Measurements from ENCODE around the gene SUPT3H. TPM values are rescaled to one million over a fixed set of nuclear protein-coding genes. Genes with fewer than 3 reads are reported as not detected.
"Not testable (repeated sequence)": the region's sequence is repeated elsewhere in the genome, so short reads cannot be mapped to it uniquely, and the experiment has no call there.

Gene SUPT3H
- total RNA-seq, 1 donor from 2014 or later: 23.2 TPM

DNA sequence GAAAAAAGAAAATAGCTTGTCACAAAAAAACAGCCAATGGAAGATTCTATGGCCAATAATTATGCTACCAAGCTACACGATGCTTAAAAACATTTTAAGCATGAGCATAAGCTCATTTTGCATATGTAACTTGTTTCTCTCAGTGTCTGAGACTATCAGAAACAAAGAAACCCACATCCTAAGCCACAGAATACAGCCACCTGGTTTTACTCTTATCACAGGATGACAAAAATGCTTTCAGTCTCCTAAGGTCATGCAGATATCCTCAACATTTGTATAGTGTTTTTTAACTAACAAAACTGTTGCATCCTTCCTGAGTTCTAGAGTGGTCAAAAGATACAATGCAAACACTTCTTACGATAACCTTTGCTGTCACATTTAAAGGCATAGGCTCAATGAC is 221.7 kb downstream of the SUPT3H start:
- TF ChIP-seq, protein P1, sequence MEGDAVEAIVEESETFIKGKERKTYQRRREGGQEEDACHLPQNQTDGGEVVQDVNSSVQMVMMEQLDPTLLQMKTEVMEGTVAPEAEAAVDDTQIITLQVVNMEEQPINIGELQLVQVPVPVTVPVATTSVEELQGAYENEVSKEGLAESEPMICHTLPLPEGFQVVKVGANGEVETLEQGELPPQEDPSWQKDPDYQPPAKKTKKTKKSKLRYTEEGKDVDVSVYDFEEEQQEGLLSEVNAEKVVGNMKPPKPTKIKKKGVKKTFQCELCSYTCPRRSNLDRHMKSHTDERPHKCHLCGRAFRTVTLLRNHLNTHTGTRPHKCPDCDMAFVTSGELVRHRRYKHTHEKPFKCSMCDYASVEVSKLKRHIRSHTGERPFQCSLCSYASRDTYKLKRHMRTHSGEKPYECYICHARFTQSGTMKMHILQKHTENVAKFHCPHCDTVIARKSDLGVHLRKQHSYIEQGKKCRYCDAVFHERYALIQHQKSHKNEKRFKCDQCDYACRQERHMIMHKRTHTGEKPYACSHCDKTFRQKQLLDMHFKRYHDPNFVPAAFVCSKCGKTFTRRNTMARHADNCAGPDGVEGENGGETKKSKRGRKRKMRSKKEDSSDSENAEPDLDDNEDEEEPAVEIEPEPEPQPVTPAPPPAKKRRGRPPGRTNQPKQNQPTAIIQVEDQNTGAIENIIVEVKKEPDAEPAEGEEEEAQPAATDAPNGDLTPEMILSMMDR (IDR thresholded peaks at IDR 0.05; ENCODE audit: unreplicated experiment): no peak
- Mint-ChIP-seq H3K4me1 (no peaks in the 10 kb centered on the region), H3K27ac (no peak overlapping the region), H3K4me3 (no peak overlapping the region), H3K36me3 (peaks cover 3% of the 10 kb centered on the region), H3K27me3 (ENCODE audit: low read depth) (no peaks in the 10 kb centered on the region), H3K9me3 (no peaks in the 10 kb centered on the region)
- DNase-seq (ENCODE audit: low spot score in 2 of 2, unreplicated experiment in 2 of 2): no peak

DNA sequence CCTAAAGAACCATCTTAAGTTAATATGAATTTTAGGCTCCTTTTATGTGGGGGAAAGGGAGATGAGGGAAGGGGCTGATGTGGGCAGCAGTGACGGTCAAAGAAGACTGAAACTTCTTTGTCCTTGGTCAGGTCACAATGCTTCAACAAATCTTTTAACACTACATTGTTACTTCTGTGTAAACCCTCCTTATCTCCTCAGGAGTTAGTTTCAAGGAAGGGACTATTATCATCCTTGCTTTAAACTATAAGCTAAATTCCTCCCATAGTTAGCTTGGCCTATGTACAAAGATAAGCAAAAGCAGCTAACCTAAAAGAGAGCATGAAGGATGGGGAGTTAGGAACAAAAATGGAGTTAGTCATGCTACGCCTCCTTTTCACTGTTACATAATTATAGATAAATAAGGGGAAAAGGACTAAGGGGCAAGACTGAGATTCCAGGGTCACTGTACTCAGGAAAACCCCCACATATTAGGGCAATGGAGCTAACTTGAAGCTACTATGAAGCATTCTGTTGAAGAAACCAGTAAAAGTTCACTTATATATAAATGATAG is 222.3 kb downstream of the SUPT3H start:
- H3K27ac Mint-ChIP-seq: no peak overlapping the region
- TF ChIP-seq, protein P1 (IDR thresholded peaks at IDR 0.05; ENCODE audit: unreplicated experiment): no peak
- no peak for DNase-seq (ENCODE audit: low spot score in 2 of 2, unreplicated experiment in 2 of 2)
- H3K27me3 Mint-ChIP-seq (ENCODE audit: low read depth): no peaks in the 10 kb centered on the region
- H3K9me3 Mint-ChIP-seq: no peaks in the 10 kb centered on the region
- peaks cover 3% of the 10 kb centered on the region for H3K36me3 Mint-ChIP-seq
- no peaks in the 10 kb centered on the region for H3K4me1 Mint-ChIP-seq
- no peak overlapping the region for H3K4me3 Mint-ChIP-seq

DNA sequence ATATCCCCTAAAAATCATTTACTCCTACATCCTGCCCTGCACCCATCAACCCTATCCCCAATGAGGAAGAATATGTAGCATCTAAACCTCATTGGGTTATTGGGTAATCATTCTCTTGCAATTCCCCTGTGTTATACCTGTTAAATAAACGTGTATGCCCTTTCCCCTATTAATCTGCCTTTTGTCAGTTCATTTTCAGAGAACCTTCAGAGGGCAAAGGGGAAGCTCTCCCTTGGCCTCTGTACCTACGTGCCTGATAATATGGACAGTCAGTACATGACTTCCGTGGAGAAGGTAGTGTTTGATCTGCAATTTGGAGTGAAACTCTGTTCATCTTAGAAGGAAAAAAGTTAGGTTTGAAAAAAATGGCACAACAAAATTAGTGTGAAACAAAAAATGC is 223.1 kb downstream of the SUPT3H start:
- H3K4me1 Mint-ChIP-seq: no peaks in the 10 kb centered on the region

DNA sequence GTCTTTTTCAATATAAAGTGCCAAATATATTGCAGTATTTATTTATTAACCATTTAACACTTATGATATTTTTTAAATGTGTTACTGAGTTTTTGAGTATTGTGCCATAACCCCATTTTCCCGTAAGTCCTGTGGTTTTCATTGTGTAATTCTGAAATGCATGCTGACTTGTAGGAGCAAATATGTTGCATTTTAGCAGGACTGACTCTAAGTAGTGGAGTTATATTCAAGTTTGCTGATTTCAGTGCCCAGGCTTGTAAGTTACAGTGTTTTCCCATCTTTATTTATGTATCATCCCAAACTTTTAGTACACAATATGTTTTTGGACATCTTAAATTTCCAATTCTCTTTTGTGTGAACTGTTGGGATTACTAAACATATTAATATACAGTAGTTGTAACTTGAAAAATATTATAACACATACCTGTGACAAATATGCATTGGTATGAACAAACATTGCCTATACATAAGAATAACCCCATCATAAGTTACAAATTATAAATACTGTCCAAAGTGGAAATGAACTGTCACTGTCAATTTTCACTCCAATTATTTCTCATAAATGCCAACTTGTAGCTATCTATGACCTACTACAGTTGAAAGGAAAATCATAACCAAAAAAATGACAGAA is 228.9 kb downstream of the SUPT3H start:
- Mint-ChIP-seq H3K36me3 (peaks cover 13% of the 10 kb centered on the region), H3K4me1 (no peaks in the 10 kb centered on the region), H3K27ac (no peak overlapping the region), H3K27me3 (ENCODE audit: low read depth) (no peaks in the 10 kb centered on the region), H3K4me3 (no peak overlapping the region), H3K9me3 (peaks cover 19% of the 10 kb centered on the region)
- DNase-seq (ENCODE audit: low spot score in 2 of 2, unreplicated experiment in 2 of 2): no peak
- TF ChIP-seq, protein P1 (IDR thresholded peaks at IDR 0.05; ENCODE audit: unreplicated experiment): no peak

More for the DNA sequence above, 223.1 kb downstream of the SUPT3H start:
- Mint-ChIP-seq H3K36me3 (peaks cover 3% of the 10 kb centered on the region), H3K27ac (no peak overlapping the region), H3K9me3 (no peaks in the 10 kb centered on the region), H3K27me3 (ENCODE audit: low read depth) (no peaks in the 10 kb centered on the region), H3K4me3 (no peak overlapping the region)
- TF ChIP-seq, protein P1 (IDR thresholded peaks at IDR 0.05; ENCODE audit: unreplicated experiment): no peak
- DNase-seq (ENCODE audit: low spot score in 2 of 2, unreplicated experiment in 2 of 2): no peak

DNA sequence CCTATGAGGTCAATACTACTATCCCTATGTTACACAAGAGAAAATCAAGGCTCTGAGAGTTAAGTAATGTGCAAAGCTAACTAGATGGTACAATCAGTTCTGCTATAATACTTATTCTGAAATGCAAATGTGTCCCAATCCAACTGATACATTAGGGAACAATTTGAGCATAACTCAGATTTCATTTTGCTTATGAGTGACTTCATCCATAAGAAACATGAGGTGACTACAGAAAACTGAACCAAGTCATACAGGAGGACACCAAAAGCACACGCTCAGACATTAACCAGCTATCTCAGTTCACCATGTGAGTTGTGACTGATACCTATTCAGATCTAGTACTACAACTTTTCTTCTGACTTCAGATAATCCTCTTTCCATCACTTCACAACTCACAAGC is 229.5 kb downstream of the SUPT3H start:
- no peak for DNase-seq (ENCODE audit: low spot score in 2 of 2, unreplicated experiment in 2 of 2)
- Mint-ChIP-seq H3K9me3 (peaks cover 24% of the 10 kb centered on the region), H3K27ac (no peak overlapping the region), H3K27me3 (ENCODE audit: low read depth) (no peaks in the 10 kb centered on the region), H3K4me1 (no peaks in the 10 kb centered on the region), H3K36me3 (peaks cover 19% of the 10 kb centered on the region), H3K4me3 (no peak overlapping the region)
- TF ChIP-seq, protein P1 (IDR thresholded peaks at IDR 0.05; ENCODE audit: unreplicated experiment): no peak

DNA sequence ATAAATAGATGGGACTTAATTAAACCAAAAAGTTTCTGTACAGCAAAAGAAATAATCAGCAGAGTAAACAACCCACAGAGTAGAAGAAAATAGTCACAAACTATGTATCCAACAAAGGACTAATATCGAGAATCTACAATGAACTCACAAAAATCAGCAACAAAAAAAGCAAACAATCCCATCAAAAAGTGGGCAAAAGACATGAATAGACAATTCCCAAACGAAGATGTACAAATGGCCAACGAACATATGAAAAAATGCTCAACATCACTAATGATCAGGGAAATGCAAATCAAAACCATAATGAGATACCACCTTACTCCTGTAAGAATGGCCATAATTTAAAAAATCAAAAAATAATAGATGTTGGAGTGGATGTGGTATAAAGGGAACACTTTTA is 232.1 kb downstream of the SUPT3H start:
- H3K4me1 Mint-ChIP-seq; H3K27me3 Mint-ChIP-seq (ENCODE audit: low read depth); H3K27ac Mint-ChIP-seq; H3K4me3 Mint-ChIP-seq; DNase-seq (ENCODE audit: low spot score in 2 of 2, unreplicated experiment in 2 of 2): not testable (repeated sequence)
- Mint-ChIP-seq H3K36me3 (peaks cover 33% of the 10 kb centered on the region), H3K9me3 (peaks cover 43% of the 10 kb centered on the region)
